ENCODE results near the gene SPATA20.

- TF ChIP-seq, protein P1, sequence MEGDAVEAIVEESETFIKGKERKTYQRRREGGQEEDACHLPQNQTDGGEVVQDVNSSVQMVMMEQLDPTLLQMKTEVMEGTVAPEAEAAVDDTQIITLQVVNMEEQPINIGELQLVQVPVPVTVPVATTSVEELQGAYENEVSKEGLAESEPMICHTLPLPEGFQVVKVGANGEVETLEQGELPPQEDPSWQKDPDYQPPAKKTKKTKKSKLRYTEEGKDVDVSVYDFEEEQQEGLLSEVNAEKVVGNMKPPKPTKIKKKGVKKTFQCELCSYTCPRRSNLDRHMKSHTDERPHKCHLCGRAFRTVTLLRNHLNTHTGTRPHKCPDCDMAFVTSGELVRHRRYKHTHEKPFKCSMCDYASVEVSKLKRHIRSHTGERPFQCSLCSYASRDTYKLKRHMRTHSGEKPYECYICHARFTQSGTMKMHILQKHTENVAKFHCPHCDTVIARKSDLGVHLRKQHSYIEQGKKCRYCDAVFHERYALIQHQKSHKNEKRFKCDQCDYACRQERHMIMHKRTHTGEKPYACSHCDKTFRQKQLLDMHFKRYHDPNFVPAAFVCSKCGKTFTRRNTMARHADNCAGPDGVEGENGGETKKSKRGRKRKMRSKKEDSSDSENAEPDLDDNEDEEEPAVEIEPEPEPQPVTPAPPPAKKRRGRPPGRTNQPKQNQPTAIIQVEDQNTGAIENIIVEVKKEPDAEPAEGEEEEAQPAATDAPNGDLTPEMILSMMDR (IDR thresholded peaks at IDR 0.05): no peak
- no peak for TF ChIP-seq SMC3 (IDR thresholded peaks at IDR 0.05)
- no peak for TF ChIP-seq POLR2A (IDR thresholded peaks at IDR 0.05; ENCODE audit: low read length)
- TF ChIP-seq RFX5 (IDR thresholded peaks at IDR 0.05): no peak
- TF ChIP-seq RAD21 (conservative IDR thresholded peaks at IDR 0.05 in 1 of 2, IDR thresholded peaks at IDR 0.05 in 1 of 2): no peak
- no peak for TF ChIP-seq FOSL2 (IDR thresholded peaks at IDR 0.05)
- no peak for TF ChIP-seq FOSL2 (CRISPR knock-in tag; IDR thresholded peaks at IDR 0.05)
- no peak for TF ChIP-seq CEBPB (IDR thresholded peaks at IDR 0.05)
- TF ChIP-seq ESRRA (IDR thresholded peaks at IDR 0.05; ENCODE audit: borderline replicate concordance, low read length): no peak
Observed at GRCh38 chr17:50583641-50584040, 36.7 kb downstream of the SPATA20 start.

Data from A549 (cell line).